HepG2 (cell line): Measurements from ENCODE around the gene IRAK2.

ENCODE experiments used
- CHCHD3 ChIP-seq: sonication (generic); formaldehyde crosslinking; IDR thresholded peaks from 2 replicates; pipeline ENCODE4 v1.8.0; 2022; ENCODE audit warnings: mild to moderate bottlenecking, missing genetic modification reagents, moderate library complexity
- EZH2 ChIP-seq: conservative IDR thresholded peaks from 2 replicates; pipeline ENCODE4 v1.6.1; 2012; ENCODE audit warnings: mild to moderate bottlenecking, low read depth, low read length, moderate library complexity
- FOXM1 ChIP-seq: sonication (generic); formaldehyde crosslinking; IDR thresholded peaks from 2 replicates; pipeline ENCODE4 v1.5.0; 2020; ENCODE audit warnings: missing genetic modification reagents
- JUND ChIP-seq: sonication (generic); formaldehyde crosslinking; IDR thresholded peaks from 2 replicates; pipeline ENCODE4 v1.8.0; 2022; ENCODE audit warnings: mild to moderate bottlenecking, missing genetic modification reagents
- MIER3 ChIP-seq: IDR thresholded peaks from 2 replicates; pipeline ENCODE4 v1.6.1; 2016; ENCODE audit warnings: missing compliant biosample characterization, borderline replicate concordance
- NFIC ChIP-seq: IDR thresholded peaks from 2 replicates; pipeline ENCODE4 v1.6.1; 2012; ENCODE audit warnings: mild to moderate bottlenecking, low read length, inconsistent platforms
- NR2F1 ChIP-seq, 2 experiments: fragments of 450-650 bp in 1 of 2; formaldehyde crosslinking in 1 of 2; IDR thresholded peaks; 2 replicates each; pipeline versions ENCODE4 v1.5.0 to v1.6.1; 2016 to 2020; ENCODE audit warnings: mild to moderate bottlenecking in 1 of 2, missing compliant biosample characterization in 1 of 2, missing genetic modification reagents in 1 of 2, moderate library complexity in 1 of 2
- TAF15 ChIP-seq: fragments of 200-400 bp; formaldehyde crosslinking; IDR thresholded peaks from one replicate; pipeline ENCODE4 v1.6.1; 2018; ENCODE audit warnings: mild to moderate bottlenecking, low read depth, low read length; ENCODE audit not compliant: poor library complexity, severe bottlenecking
- TCF7 ChIP-seq: sonication (generic); IDR thresholded peaks from 2 replicates; pipeline ENCODE4 v1.6.1; 2016; ENCODE audit warnings: antibody characterized with exemption, low read depth
- YY1 ChIP-seq: IDR thresholded peaks from 2 replicates; pipeline ENCODE4 v1.6.1; 2011; ENCODE audit warnings: low read length, low read depth, moderate library complexity, mild to moderate bottlenecking; ENCODE audit not compliant: insufficient read depth, insufficient replicate concordance
- ZNF274 ChIP-seq: sonication (generic); formaldehyde crosslinking; IDR thresholded peaks from 2 replicates; pipeline ENCODE4 v1.5.1; 2020; ENCODE audit warnings: mild to moderate bottlenecking, missing genetic modification reagents
- ZNF3 ChIP-seq: IDR thresholded peaks from 2 replicates; pipeline ENCODE4 v1.7.0; 2017; ENCODE audit warnings: inconsistent platforms
- TF ChIP-seq, protein P1 (sequence below): sonication (generic); formaldehyde crosslinking; IDR thresholded peaks from 2 replicates; pipeline ENCODE4 v1.5.0; 2020; ENCODE audit warnings: mild to moderate bottlenecking, missing genetic modification reagents, moderate library complexity
- TF ChIP-seq, protein P2 (sequence below): sonication (generic); formaldehyde crosslinking; IDR thresholded peaks from 2 replicates; pipeline ENCODE4 v1.4.0; 2020; ENCODE audit warnings: missing genetic modification reagents; ENCODE audit errors: not compliant biosample characterization

DNA sequence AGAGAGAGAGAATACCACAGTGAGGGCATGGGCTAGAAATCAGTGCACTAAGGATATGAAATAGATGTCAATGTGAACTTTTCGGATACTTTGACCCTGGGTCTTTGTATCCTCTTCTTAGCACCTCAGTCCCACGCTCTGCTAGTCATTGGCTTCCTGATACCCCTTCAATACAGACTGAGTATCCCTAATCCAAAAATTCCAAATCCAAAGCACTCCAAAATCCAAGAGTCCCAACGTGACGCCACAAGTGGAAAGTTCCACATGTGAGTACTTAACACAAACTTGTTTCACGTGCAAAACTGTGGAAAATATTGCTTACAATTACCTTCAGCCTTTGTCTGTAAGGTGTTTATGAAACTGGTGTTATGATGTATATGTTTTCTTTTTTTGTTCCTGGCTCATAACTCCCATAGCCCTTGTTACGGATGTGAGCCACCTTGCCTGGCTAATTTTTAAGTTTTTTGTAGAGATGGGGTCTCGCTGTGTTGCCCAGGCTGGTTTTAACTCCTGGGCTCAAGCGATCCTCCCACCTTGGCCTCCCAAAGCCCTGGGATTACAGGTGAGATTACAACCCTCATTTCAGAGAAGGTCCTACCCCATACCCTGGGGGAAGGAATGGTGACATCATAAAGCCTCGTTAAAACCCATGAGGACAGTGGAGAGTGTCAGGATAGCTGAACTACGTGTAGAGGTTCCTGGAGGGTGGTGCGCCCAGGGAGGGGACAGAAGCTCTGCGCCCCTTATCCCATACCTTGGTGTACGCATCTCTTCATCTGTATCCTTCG, 10.2 kb upstream of the IRAK2 start:
- no peak for TF ChIP-seq FOXM1
- no peak for TF ChIP-seq ZNF274 (CRISPR knock-in tag)
- no peak for TF ChIP-seq NFIC
- TF ChIP-seq CHCHD3, result no peak
- no peak for TF ChIP-seq MIER3 (CRISPR knock-in tag)
- TF ChIP-seq, protein P1, sequence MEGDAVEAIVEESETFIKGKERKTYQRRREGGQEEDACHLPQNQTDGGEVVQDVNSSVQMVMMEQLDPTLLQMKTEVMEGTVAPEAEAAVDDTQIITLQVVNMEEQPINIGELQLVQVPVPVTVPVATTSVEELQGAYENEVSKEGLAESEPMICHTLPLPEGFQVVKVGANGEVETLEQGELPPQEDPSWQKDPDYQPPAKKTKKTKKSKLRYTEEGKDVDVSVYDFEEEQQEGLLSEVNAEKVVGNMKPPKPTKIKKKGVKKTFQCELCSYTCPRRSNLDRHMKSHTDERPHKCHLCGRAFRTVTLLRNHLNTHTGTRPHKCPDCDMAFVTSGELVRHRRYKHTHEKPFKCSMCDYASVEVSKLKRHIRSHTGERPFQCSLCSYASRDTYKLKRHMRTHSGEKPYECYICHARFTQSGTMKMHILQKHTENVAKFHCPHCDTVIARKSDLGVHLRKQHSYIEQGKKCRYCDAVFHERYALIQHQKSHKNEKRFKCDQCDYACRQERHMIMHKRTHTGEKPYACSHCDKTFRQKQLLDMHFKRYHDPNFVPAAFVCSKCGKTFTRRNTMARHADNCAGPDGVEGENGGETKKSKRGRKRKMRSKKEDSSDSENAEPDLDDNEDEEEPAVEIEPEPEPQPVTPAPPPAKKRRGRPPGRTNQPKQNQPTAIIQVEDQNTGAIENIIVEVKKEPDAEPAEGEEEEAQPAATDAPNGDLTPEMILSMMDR (CRISPR knock-in tag), result no peak
- TF ChIP-seq TAF15, result no peak
- no peak for TF ChIP-seq EZH2
- TF ChIP-seq JUND (CRISPR knock-in tag), result no peak
- TF ChIP-seq YY1, result no peak
- no peak for TF ChIP-seq NR2F1 (CRISPR knock-in tag; IDR thresholded peaks at IDR 0.05)
- TF ChIP-seq TCF7, result no peak
- TF ChIP-seq, protein P2, sequence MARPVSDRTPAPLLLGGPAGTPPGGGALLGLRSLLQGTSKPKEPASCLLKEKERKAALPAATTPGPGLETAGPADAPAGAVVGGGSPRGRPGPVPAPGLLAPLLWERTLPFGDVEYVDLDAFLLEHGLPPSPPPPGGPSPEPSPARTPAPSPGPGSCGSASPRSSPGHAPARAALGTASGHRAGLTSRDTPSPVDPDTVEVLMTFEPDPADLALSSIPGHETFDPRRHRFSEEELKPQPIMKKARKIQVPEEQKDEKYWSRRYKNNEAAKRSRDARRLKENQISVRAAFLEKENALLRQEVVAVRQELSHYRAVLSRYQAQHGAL (CRISPR knock-in tag), result no peak
- TF ChIP-seq ZNF3 (CRISPR knock-in tag), result no peak
